ENCODE results near the gene ARL14. TPM values are rescaled to one million over a fixed set of nuclear protein-coding genes. Genes with fewer than 3 reads are reported as not detected.

ARL14 gene
- total RNA-seq: 1 to 10 TPM in 5 of 6 donors, under 1 TPM in 1; 0.75 to 2.8 (median 1.8) TPM
- polyA plus RNA-seq: 1 to 10 TPM; 4.1 to 5.8 TPM

GRCh38 chr3:160676547-160677303 lies at the start of gene ARL14:
ARL14 (plus strand) TSS chr3:160677160; CDS start chr3:160677347, 187 bp downstream.
- peak in 3 of 6 donors; percentile 55 to 64 (median 56) for DNase-seq
- FAIRE-seq: peak; percentile 78
- intact Hi-C loops (cut with DNase I): no loop called here
- H3K27me3 ChIP-seq: no peaks in the 10 kb centered on the region
- no peaks in the 10 kb centered on the region for H3K9me3 ChIP-seq
- no peak for TF ChIP-seq CTCF (IDR thresholded peaks at IDR 0.05)
- ATAC-seq: peak; percentile 85 to 93 (median 91)
- 34 to 42% methylated on average over 4 of the region's 4 CpGs for WGBS, 2 donors
- peak within 1 kb of the TSS; percentile 65 to 83 (median 76) for H3K27ac ChIP-seq
- H3K4me3 ChIP-seq: peak within 1 kb of the TSS in 3 of 4 donors; percentile 6 to 37 (median 24)
- H3K36me3 ChIP-seq: no peaks in the 10 kb centered on the region
- peaks cover 25 to 45% (median 33%) of the 10 kb centered on the region in 3 donors for H3K4me1 ChIP-seq

DNA sequence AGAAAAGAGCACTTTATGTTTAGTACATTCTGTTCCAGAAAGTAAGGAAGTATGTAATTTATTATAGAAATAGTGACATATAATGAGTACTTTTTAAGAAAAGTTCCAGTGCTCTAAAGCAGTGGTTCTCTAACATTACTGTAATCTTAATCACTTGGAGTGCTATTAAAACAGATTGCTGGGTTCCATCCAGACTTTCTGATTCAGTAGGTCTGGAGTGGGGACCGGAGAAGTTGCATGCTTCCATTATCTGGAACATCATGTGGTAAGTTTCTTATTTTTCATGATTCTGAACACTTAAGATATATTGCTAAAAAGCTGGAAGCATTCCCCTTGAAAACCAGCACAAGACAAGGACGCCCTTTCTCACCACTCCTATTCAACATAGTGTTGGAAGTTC lies 47.5 kb upstream of the ARL14 start:
- intact Hi-C loops (cut with DNase I): no loop called here
- Histone ChIP-seq H3K4me1 (no peaks in the 10 kb centered on the region), H3K27me3 (no peaks in the 10 kb centered on the region), H3K36me3 (no peaks in the 10 kb centered on the region), H3K27ac (no peak overlapping the region), H3K9me3 (no peaks in the 10 kb centered on the region), H3K4me3 (no peak overlapping the region)
- DNase-seq: no peak
- ATAC-seq: no peak
- no peak for FAIRE-seq
- no peak for TF ChIP-seq CTCF (IDR thresholded peaks at IDR 0.05)
- WGBS, 2 donors: 89 to 92% methylated on average over 2 of the region's 2 CpGs

DNA sequence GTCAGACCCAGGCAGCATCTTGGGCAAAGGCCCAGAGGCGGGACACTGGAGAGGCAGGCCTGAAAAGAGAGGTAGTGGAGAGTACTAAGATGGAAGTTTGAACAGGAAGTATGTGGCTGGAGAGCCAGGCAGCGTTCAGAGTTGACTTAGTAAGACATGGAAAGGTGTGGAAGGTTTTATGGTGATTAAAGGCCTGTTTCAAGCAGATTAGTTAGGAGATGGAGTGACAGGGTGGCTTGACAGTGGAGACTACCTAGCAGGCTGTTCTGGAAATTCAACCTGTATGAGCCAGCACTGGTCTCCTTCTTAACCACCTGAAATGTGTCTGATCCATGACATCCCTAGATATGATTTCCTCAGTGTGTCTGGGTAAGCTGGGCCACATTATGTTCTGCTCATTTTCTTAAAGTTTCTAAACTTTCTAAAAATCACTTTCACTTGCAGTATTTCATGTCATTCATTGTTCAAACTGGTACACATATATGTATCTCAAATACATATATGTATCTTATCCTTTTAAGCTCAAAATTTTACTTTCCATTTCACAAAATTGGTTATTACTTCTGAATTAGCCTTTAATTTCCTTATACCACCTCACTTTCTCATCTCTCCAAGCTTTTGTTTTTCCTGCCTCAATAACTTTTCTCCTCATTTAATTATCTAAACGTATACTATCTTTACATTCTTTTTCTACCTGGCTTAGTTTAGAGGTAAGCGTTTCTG lies 43.4 kb upstream of the ARL14 start:
- no peaks in the 10 kb centered on the region for H3K36me3 ChIP-seq
- no peaks in the 10 kb centered on the region for H3K4me1 ChIP-seq
- DNase-seq (no peak), FAIRE-seq (no peak), ATAC-seq (no peak)
- H3K27me3 ChIP-seq: no peaks in the 10 kb centered on the region
- TF ChIP-seq CTCF (IDR thresholded peaks at IDR 0.05): no peak
- no peaks in the 10 kb centered on the region for H3K9me3 ChIP-seq
- 68 to 71% methylated on average over 4 of the region's 4 CpGs for WGBS, 2 donors
- H3K27ac ChIP-seq: no peak overlapping the region
- no peak overlapping the region for H3K4me3 ChIP-seq
- intact Hi-C loops (cut with DNase I): no loop called here

DNA sequence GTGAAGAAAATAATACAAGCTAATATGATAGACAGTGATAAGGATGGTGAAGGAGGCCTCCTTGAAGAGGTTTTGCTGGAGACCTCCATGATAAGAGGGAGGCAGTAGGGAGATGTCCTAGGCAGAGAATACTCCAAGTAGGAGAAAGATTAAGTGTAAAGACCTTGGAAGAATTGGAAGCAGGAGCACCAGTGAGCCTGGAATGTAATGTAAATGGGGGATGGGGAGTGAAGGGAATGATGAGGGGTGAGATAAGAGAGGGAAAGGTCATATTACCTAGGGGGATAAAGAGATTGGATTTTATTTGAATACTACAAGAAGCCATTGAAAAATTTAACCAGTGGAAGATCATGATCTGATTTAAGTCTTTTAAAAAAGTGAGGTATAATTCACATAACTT lies 41.7 kb upstream of the ARL14 start:
- Histone ChIP-seq H3K36me3 (no peaks in the 10 kb centered on the region), H3K27me3 (no peaks in the 10 kb centered on the region), H3K9me3 (no peaks in the 10 kb centered on the region), H3K27ac (no peak overlapping the region), H3K4me3 (no peak overlapping the region), H3K4me1 (no peaks in the 10 kb centered on the region)
- TF ChIP-seq CTCF (IDR thresholded peaks at IDR 0.05): no peak
- FAIRE-seq (no peak), DNase-seq (no peak), ATAC-seq (no peak)
- intact Hi-C loops (cut with DNase I): no loop called here

- Histone ChIP-seq H3K27me3 (no peaks in the 10 kb centered on the region), H3K9me3 (no peaks in the 10 kb centered on the region), H3K36me3 (no peaks in the 10 kb centered on the region), H3K27ac (no peak overlapping the region), H3K4me1 (no peaks in the 10 kb centered on the region), H3K4me3 (no peak overlapping the region)
- no peak for FAIRE-seq
- intact Hi-C loops (cut with DNase I): no loop called here
- 78 to 88% methylated on average over 2 of the region's 2 CpGs for WGBS, 2 donors
- no peak for TF ChIP-seq CTCF (IDR thresholded peaks at IDR 0.05)
- no peak for ATAC-seq
- DNase-seq: no peak
Observed at GRCh38 chr3:160637086-160637485, 39.9 kb upstream of the ARL14 start.
